RWPE1 (cell line): ENCODE data around the gene MRPS22.
"Not testable (repeated sequence)": the region's sequence is repeated elsewhere in the genome, so short reads cannot be mapped to it uniquely, and the experiment has no call there.

Experiments
- CTCF ChIA-PET: fragments of 350-600 bp; sonication (Branson Sonifier 250); formaldehyde crosslinking; extraction: SDS; loops from one replicate; lab custom pipeline; 2021; lab: Yijun Ruan, JAX
- POLR2A ChIA-PET: fragments of 400-600 bp; formaldehyde crosslinking; extraction: SDS; loops from one replicate; lab custom pipeline; 2020; ENCODE audit warnings: antibody characterized with exemption; ENCODE audit not compliant: low non-redundant PET; lab: Yijun Ruan, JAX
- DNase-seq: peaks from one replicate; pipeline ENCODE4 v3.0.0; 2012; ENCODE audit warnings: low spot score
- H3K27ac ChIP-seq: fragments of 450-650 bp; 2 replicates; pipeline ENCODE4 v1.5.1; 2017
- TF ChIP-seq, protein P1 (sequence below): fragments of 450-650 bp; conservative IDR thresholded peaks from 2 replicates; pipeline ENCODE4 v1.5.1; 2017; ENCODE audit warnings: low read depth, mild to moderate bottlenecking

Gene MRPS22

GRCh38 chr3:139388821-139389551 is 45.2 kb downstream of the MRPS22 start:
- peak overlapping the region; percentile 97 for H3K27ac ChIP-seq
- TF ChIP-seq, protein P1, sequence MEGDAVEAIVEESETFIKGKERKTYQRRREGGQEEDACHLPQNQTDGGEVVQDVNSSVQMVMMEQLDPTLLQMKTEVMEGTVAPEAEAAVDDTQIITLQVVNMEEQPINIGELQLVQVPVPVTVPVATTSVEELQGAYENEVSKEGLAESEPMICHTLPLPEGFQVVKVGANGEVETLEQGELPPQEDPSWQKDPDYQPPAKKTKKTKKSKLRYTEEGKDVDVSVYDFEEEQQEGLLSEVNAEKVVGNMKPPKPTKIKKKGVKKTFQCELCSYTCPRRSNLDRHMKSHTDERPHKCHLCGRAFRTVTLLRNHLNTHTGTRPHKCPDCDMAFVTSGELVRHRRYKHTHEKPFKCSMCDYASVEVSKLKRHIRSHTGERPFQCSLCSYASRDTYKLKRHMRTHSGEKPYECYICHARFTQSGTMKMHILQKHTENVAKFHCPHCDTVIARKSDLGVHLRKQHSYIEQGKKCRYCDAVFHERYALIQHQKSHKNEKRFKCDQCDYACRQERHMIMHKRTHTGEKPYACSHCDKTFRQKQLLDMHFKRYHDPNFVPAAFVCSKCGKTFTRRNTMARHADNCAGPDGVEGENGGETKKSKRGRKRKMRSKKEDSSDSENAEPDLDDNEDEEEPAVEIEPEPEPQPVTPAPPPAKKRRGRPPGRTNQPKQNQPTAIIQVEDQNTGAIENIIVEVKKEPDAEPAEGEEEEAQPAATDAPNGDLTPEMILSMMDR, result no peak
- peak; percentile 20 for DNase-seq
- CTCF ChIA-PET, result interaction anchor here (0.6 to 0.7 kb wide), 2 partner anchors 554 to 1779 kb away, joined by 3 to 4 read pairs; partner anchors contain the start of gene PIK3CB
- POLR2A ChIA-PET, result no interaction called here

DNA sequence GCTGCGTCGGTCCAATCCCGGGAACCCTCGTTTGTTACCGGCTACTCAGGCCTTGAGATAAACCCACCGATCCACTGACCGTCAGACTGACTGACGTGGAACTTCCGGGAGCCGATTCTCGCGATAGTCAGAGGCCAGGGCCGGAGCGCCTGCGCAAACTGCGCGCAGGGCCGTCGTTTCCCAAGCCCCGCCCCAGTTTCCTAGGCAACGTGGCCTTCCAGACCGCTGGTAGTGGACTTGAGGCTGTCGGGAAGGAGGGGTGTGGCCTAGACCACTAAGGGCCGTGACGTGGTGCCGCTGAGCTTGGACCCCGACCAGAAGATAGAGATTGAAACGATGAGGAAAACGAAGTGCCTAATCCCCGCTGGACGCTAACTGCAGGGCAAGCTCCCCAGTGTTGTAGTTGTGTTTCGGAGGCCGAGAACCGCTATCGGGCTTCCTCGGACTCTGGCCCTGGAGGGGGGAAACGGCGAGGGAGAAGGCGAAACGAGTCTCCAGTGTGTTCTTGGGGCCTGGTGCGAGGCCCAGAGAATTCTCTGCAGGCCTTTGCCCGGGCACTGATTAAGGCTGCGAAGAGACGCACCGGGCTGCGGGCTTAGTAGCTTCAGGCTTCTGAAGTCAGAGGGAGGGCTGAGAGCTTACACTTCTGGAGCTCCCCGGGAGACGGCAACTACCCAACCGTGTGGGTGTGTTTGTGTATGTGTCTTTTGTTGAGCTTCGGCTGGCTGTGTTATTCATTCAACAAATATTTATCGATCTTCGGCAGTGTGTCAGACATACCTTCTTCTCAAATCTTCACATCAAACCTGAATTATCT is 45.9 kb downstream of the MRPS22 start, which contains the start of gene COPB2:
COPB2 (minus strand) TSS at position 96 of the 817 bp plus-strand sequence. CDS start 97 bp downstream, outside the sequence.
- peak within 1 kb of the TSS; percentile 97 for H3K27ac ChIP-seq
- DNase-seq, result peak; percentile 98
- ChIA-PET CTCF (interaction anchor here (0.6 to 0.7 kb wide), 2 partner anchors 555 to 1778 kb away, joined by 3 to 4 read pairs; partner anchors contain the start of gene PIK3CB), POLR2A (interaction anchor here (0.5 to 1.0 kb wide), 2 partner anchors 26 to 35 kb away, joined by 3 read pairs; no protein-coding TSS in a partner anchor)
- TF ChIP-seq, protein P1, result no peak

DNA sequence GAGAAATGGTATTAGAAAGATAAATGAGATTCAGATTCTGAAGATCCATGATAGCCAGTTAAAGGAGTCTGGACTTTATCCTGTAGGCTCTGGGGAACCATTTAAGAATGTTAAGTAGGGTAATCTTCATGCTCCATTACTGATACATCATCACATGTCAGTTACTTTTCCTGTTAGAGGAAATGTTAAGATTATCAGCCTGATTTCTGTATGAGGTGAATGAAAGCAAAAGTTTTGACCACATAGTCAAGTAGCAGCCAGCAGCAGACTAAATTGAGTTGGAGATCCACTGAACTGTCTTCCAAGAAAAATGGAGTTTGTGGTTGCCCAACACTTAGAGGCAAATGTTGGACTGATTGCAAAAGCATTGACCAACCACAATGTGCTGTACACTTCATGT is 50.3 kb downstream of the MRPS22 start:
- POLR2A ChIA-PET, result no interaction called here
- CTCF ChIA-PET, result no interaction called here
- DNase-seq, result no peak
- TF ChIP-seq, protein P1, result no peak
- no peak overlapping the region for H3K27ac ChIP-seq

DNA sequence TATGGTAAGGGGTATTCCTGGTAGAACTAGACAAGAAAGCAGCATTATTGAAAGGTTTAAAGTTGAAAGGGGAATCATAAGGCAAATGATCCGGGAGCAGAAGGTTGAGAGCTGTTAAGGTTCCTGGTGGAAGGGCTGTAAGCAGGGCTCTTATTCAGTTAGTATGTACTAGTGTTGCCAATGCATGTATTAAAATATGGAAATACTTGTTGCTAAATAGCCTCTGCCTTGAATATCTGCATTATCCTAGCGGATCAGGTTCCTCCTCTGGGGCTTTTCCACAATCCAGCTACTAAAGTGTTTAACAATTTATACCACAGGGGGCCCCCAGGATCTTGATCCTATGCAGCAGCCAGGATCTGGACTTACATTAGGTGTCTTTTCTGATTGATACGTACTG is 52.9 kb downstream of the MRPS22 start:
- POLR2A ChIA-PET, result no interaction called here
- CTCF ChIA-PET, result interaction anchor here (0.7 kb wide), 1 partner anchor 32 kb away, joined by 4 read pairs; no protein-coding TSS in a partner anchor
- no peak overlapping the region for H3K27ac ChIP-seq
- TF ChIP-seq, protein P1, result no peak
- DNase-seq, result no peak

DNA sequence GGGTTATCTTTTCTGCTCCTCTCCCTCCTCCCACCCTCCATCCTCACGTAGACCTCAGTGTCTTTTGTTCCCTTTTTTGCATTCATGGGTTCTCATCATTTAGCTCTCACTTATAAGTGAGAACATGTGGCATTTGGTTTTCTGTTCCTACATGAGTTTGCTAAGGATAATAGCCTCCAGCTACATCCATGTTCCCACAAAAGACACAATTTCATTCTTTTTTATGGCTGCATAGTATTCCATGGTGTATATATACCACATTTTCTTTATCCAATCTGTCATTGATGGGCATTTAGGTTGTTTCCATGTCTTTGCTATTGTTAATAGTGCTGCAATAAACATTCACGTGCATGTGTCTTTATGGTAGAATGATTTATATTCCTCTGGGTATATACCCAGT is 57.3 kb downstream of the MRPS22 start:
- DNase-seq, CTCF ChIA-PET, POLR2A ChIA-PET, H3K27ac ChIP-seq: not testable (repeated sequence)
